ENCODE results near the gene ARID2.

ARID2 gene

DNA sequence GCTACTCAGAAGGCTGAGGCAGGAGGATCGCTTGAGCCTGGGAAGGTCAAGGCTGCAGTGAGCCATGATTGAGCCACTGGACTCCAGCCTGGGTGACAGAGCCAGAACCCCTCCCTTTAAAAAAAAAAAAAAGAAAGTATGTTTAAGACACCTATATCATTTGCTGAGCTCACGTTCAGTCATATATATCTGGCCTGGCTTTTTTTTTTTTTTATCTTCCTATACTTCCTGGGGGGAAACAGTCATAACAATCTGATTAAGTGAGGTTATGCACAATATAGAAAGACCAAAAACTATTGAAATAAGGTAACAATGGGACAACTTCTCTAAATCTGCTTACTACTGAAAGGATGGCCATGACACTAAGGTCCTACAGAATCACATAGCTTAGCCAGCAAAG, 9.4 kb upstream of the ARID2 start:
- Histone ChIP-seq H3K4me3 (IDR thresholded peaks at IDR 0.05; ENCODE audit: insufficient read depth, low read depth, low read length) (no peak overlapping the region), H2AFZ (ENCODE audit: low read depth) (no peak overlapping the region), H3K79me2 (ENCODE audit: insufficient read depth, low read depth) (peaks cover 57% of the 10 kb centered on the region), H3K9ac (no peak overlapping the region), H3K4me2 (no peak overlapping the region), H3K36me3 (ENCODE audit: insufficient read depth) (no peaks in the 10 kb centered on the region), H3K27me3 (ENCODE audit: insufficient read depth, low read depth) (no peaks in the 10 kb centered on the region), H4K20me1 (ENCODE audit: insufficient read depth) (peaks cover 6% of the 10 kb centered on the region; the same call in 1 of the 2 replicates), H3K27ac (no peak overlapping the region), H3K4me1 (ENCODE audit: low read depth, poor library complexity, severe bottlenecking) (peaks cover 27% of the 10 kb centered on the region)
- TF ChIP-seq, protein P1, sequence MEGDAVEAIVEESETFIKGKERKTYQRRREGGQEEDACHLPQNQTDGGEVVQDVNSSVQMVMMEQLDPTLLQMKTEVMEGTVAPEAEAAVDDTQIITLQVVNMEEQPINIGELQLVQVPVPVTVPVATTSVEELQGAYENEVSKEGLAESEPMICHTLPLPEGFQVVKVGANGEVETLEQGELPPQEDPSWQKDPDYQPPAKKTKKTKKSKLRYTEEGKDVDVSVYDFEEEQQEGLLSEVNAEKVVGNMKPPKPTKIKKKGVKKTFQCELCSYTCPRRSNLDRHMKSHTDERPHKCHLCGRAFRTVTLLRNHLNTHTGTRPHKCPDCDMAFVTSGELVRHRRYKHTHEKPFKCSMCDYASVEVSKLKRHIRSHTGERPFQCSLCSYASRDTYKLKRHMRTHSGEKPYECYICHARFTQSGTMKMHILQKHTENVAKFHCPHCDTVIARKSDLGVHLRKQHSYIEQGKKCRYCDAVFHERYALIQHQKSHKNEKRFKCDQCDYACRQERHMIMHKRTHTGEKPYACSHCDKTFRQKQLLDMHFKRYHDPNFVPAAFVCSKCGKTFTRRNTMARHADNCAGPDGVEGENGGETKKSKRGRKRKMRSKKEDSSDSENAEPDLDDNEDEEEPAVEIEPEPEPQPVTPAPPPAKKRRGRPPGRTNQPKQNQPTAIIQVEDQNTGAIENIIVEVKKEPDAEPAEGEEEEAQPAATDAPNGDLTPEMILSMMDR (conservative IDR thresholded peaks at IDR 0.05; ENCODE audit: low read depth, low read length) = no peak

DNA sequence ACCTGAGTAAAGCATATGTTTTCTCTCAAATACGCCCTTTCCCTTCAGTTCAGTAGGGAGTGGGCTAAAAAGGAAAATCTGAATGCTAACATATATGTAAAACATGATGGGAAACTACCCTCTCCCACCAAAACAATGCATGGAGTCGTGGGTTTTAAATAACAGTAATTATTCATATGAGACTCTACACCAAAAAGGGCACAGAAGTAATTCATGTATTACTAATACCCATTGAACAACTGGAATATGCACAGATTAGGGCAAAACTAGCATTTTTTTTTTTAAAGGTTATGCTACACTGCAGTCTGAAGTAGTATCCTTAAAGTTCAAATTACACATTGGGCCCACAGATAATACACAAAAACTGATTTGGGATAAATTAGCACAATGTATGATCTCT, 8.1 kb upstream of the ARID2 start:
- no peak overlapping the region for H3K4me3 ChIP-seq (IDR thresholded peaks at IDR 0.05; ENCODE audit: insufficient read depth, low read depth, low read length)
- peaks cover 6% of the 10 kb centered on the region; the same call in 1 of the 2 replicates for H4K20me1 ChIP-seq (ENCODE audit: insufficient read depth)
- no peak overlapping the region for H3K9ac ChIP-seq
- no peaks in the 10 kb centered on the region for H3K36me3 ChIP-seq (ENCODE audit: insufficient read depth)
- H2AFZ ChIP-seq (ENCODE audit: low read depth) = no peak overlapping the region
- H3K27ac ChIP-seq = no peak overlapping the region
- peaks cover 28% of the 10 kb centered on the region for H3K4me1 ChIP-seq (ENCODE audit: low read depth, poor library complexity, severe bottlenecking)
- H3K27me3 ChIP-seq (ENCODE audit: insufficient read depth, low read depth) = no peaks in the 10 kb centered on the region
- TF ChIP-seq, protein P1 (conservative IDR thresholded peaks at IDR 0.05; ENCODE audit: low read depth, low read length) = no peak
- H3K79me2 ChIP-seq (ENCODE audit: insufficient read depth, low read depth) = peaks cover 70% of the 10 kb centered on the region
- no peak overlapping the region for H3K4me2 ChIP-seq

DNA sequence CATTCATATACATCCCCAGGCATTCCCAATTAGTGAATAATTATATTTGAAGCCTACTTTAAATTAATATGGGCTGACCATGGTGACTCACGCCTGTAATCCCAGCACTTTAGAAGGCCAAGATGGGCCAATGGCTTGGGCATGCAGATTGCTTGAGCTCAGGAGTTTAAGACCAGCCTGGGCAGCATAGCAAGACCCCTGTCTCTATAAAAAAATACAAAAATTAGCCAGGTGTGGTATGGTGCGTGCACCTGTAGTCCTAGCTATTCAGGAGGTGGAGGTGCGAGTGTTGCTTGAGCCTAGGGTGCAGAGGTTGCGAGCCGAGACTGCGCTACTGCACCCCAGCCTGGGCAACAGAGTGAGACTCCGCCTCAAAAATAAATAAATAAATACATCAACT, 7.6 kb upstream of the ARID2 start:
- H3K36me3 ChIP-seq (ENCODE audit: insufficient read depth) = no peaks in the 10 kb centered on the region
- TF ChIP-seq, protein P1 (conservative IDR thresholded peaks at IDR 0.05; ENCODE audit: low read depth, low read length) = no peak
- no peak overlapping the region for H3K4me2 ChIP-seq
- peaks cover 28% of the 10 kb centered on the region for H3K4me1 ChIP-seq (ENCODE audit: low read depth, poor library complexity, severe bottlenecking)
- peaks cover 76% of the 10 kb centered on the region for H3K79me2 ChIP-seq (ENCODE audit: insufficient read depth, low read depth)
- H3K27me3 ChIP-seq (ENCODE audit: insufficient read depth, low read depth) = no peaks in the 10 kb centered on the region
- H3K27ac ChIP-seq = no peak overlapping the region
- H2AFZ ChIP-seq (ENCODE audit: low read depth) = no peak overlapping the region
- H3K4me3 ChIP-seq (IDR thresholded peaks at IDR 0.05; ENCODE audit: insufficient read depth, low read depth, low read length) = no peak overlapping the region
- peaks cover 6% of the 10 kb centered on the region; the same call in 1 of the 2 replicates for H4K20me1 ChIP-seq (ENCODE audit: insufficient read depth)
- no peak overlapping the region for H3K9ac ChIP-seq

- peak overlapping the region; percentile 99 for H3K9ac ChIP-seq
- H3K36me3 ChIP-seq (ENCODE audit: insufficient read depth) = no peaks in the 10 kb centered on the region
- peak overlapping the region; percentile 99 for H3K27ac ChIP-seq
- H3K27me3 ChIP-seq (ENCODE audit: insufficient read depth, low read depth) = no peaks in the 10 kb centered on the region
- peaks cover 81% of the 10 kb centered on the region for H3K79me2 ChIP-seq (ENCODE audit: insufficient read depth, low read depth)
- peak overlapping the region; percentile 92 for H3K4me2 ChIP-seq
- 0 out of 2 replicates have a peak overlapping the region, but pooled peaks have one; percentile 44 for H2AFZ ChIP-seq (ENCODE audit: low read depth)
- H3K4me1 ChIP-seq (ENCODE audit: low read depth, poor library complexity, severe bottlenecking) = peaks cover 28% of the 10 kb centered on the region
- TF ChIP-seq, protein P1 (conservative IDR thresholded peaks at IDR 0.05; ENCODE audit: low read depth, low read length) = peak; percentile 90
- no peak overlapping the region for H3K4me3 ChIP-seq (IDR thresholded peaks at IDR 0.05; ENCODE audit: insufficient read depth, low read depth, low read length)
- peaks cover 6% of the 10 kb centered on the region; the same call in 1 of the 2 replicates for H4K20me1 ChIP-seq (ENCODE audit: insufficient read depth)
Measured at GRCh38 chr12:45725631-45726602, 3.6 kb upstream of the ARID2 start.

Data from KMS-11 (cell line).